Epithelial cell of prostate (primary cell): ENCODE results near the gene ANO6.

Source experiments
- DNase-seq: peaks from one replicate; pipeline ENCODE4 v3.0.0-alpha.2; 2011; ENCODE audit warnings: low read depth, low spot score
- H3K27ac ChIP-seq: fragments of 450-650 bp; 2 replicates; pipeline ENCODE4 v1.5.1; 2017; ENCODE audit warnings: mild to moderate bottlenecking

ANO6 gene

DNA sequence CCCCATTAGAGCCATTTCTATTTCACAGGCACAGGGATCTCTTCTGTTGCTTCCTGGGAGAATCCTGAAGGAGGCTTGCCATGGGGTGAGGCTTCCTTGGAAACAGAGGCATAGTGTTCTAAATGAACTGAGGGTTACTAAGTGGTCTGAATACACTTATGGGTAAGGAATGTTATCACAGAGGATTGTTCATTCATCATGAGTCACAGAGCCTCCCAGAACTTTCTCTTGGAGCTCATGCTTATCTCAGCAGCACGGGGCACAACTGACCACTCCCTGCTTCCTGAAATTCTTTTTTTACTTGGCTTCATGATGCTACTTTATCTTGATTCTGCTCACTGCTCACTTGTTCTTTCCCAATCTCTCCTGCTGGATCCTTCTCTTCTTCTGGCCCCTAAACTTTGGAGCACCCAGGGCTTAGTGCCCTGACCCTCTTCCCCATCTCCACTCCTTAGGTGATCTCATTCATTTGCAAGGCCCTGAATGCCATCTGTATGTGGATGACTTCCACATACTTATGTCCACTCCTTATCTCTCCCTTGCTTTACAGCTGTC is 57.9 kb downstream of the ANO6 start:
- peak; percentile 68 for DNase-seq
- H3K27ac ChIP-seq = peak overlapping the region; percentile 43

DNA sequence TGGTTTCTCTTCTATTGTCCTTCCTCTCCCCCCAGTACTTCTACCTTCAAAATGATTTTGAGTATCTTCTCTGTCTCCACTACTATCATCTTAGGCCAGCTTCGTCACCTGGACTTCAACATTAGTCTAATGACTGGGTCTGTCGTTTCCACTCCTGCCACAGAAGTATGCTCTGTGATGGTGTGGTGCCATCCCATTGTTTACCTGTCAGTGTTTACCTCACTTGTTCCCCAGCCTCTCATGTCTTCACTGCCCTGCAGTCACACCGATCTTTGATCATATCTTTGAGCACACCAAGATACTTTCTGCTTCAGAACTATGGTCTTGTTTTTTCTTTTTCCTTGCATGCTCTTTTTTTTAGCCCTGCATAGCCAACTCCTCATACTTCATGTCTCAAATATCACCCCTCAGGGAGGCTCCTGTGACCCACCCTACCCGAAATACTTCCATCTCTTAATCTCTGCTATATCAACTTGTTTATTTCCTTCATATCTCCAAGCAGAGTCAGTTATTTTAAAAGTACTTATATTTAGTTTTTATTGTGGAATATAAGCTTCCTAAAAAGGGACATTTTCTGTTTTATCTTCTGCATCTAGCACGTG is 60.4 kb downstream of the ANO6 start:
- H3K27ac ChIP-seq = no peak overlapping the region
- DNase-seq = no peak

DNA sequence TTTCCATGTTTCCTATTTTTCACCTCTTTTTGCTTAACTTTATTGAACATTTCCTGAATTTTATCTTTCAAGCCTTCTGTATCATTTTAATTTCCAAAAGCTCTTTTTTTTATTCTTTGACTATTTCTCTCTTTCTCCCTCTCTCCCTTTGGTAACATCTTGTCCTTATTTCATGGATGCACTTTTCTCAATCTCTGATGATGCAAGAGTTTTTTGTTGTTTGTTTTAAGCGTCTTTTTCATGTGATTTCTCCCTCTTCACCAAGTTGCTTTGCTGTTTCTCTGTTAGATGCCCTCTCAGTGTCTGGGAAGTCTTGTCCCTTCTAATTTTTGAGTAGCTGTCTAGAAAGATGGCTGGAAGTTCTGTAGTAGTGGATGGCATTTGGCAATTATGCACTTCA is 62.6 kb downstream of the ANO6 start:
- no peak overlapping the region for H3K27ac ChIP-seq
- no peak for DNase-seq

GRCh38 chr12:45279931-45280830 is 64.3 kb downstream of the ANO6 start:
- DNase-seq = no peak

DNA sequence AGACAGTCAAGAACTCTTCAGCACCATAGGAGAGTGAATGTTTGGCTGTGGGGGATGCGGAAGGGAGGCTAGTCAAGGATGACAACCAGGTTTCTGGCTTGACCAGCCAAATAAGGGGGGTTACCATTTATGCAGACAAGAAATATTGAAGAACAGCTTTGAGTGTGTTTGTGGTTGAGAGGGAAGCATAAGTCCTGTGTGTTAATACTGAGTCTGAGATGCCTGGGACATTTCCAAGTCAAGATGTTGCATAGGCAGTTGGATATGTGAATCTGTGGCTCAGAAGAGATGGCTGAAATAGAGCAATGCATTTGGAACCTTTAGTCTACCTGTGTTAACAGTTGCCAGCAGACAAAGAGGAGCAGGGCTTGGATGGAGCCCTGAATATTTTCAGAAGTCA is 66.1 kb downstream of the ANO6 start:
- no peak overlapping the region for H3K27ac ChIP-seq
- no peak for DNase-seq

More at GRCh38 chr12:45279931-45280830, 64.3 kb downstream of the ANO6 start:
- H3K27ac ChIP-seq = no peak overlapping the region

- no peak for DNase-seq
- H3K27ac ChIP-seq = no peak overlapping the region
Observed at GRCh38 chr12:45282411-45282810, 66.5 kb downstream of the ANO6 start.

DNA sequence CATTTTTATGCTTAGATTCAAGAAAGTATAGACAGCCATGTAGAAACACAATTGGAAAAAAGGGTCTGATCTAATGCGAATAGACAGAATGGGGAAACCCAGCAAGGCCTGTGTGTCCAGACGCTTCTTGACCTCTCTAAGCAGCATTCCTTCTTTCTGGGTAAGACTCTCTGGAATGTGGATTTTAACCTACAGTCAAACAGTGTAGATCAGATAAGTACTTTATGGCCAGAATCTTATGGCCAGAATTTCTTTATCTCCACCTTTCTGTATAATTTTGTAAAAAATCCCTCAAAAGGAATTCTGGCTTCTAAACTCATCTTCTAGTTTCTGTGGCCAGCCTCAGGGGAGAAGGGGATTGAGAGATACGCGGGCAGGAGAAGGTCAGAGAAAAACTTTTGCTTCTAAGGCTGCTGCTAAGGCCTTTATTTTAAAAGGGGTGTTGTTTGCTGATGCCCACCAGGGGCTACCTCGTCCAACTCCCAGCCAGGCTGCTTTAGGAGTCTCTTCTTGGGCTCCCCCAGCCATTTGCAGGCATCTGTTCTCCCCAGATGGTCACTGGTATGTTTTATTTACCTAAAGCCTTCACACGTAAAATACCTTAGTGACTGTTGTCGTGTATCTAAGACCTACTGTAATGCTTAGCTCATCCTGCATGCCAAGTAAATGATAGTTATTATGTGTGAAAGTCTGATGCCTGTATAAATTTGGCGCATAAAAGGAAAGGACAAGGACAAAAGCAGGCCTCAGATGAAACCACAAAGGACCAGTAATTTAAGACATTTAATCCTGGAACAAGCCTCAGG is 68.4 kb downstream of the ANO6 start:
- no peak for DNase-seq

DNA sequence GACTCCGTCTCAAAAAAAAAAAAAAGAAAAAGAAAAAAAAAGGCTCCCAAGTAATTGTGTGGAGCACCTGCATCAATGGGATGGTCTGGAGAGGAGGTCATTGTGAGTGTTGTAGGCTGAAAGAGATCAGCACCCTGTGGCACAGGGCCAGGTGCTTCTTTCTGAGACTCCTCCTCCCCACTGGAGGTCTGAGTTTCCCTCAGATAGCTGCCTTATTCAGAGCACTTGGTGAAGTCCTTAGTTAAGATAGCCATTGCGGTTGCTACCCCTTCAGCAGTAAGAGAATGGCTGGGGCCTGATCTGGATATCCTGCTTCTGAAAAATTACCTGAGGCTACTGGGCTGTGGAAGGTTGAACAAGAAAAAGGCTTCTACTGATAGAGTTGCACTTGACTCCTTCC is 69.8 kb downstream of the ANO6 start:
- H3K27ac ChIP-seq = no peak overlapping the region
- no peak for DNase-seq

More for the DNA sequence above, 68.4 kb downstream of the ANO6 start:
- H3K27ac ChIP-seq = peak overlapping the region; percentile 39

GRCh38 chr12:45286621-45287020 is 70.7 kb downstream of the ANO6 start:
- H3K27ac ChIP-seq = no peak overlapping the region
- no peak for DNase-seq

GRCh38 chr12:45289245-45290215 is 73.6 kb downstream of the ANO6 start:
- no peak overlapping the region for H3K27ac ChIP-seq
- no peak for DNase-seq

GRCh38 chr12:45290216-45290605 is 74.3 kb downstream of the ANO6 start:
- H3K27ac ChIP-seq = no peak overlapping the region
- peak; percentile 68 for DNase-seq

GRCh38 chr12:45291518-45291917 is 75.6 kb downstream of the ANO6 start:
- DNase-seq = no peak
- no peak overlapping the region for H3K27ac ChIP-seq

DNA sequence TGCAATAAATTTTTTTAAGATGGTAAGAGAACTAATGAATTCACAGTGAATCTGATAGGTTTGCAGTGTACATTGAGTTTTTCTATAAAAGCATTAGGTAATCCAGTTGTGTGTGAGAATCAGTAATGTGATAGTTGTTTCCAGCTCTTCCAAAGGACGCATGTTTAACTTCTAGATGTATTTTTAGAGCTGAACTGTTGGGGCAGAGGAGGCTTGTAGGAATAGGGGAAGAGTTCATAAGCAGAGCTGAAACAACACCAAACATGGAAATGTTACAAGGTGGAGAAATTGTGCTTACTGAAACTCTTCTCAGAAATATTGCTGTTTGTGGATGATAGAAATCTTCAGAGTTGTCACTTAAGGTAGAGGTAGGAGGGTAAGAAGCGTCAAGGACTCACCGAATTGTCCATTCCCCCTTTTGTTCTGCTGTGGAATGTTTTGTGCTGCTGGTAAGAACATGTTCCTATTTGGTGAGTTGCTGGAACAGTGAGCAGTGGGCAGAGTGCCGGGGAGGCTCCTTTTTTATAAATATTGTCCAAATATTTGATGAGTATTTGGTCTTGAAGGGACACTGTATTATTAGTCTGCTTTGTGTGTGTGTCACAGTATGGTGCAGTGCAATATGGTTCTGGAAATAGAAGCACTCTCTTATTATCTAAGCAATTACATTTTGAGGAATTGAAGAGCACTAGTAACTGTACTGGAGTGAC is 76.7 kb downstream of the ANO6 start:
- no peak for DNase-seq
- H3K27ac ChIP-seq = no peak overlapping the region

- DNase-seq = no peak
- no peak overlapping the region for H3K27ac ChIP-seq
Observed at GRCh38 chr12:45294906-45295305, 79.0 kb downstream of the ANO6 start.

DNA sequence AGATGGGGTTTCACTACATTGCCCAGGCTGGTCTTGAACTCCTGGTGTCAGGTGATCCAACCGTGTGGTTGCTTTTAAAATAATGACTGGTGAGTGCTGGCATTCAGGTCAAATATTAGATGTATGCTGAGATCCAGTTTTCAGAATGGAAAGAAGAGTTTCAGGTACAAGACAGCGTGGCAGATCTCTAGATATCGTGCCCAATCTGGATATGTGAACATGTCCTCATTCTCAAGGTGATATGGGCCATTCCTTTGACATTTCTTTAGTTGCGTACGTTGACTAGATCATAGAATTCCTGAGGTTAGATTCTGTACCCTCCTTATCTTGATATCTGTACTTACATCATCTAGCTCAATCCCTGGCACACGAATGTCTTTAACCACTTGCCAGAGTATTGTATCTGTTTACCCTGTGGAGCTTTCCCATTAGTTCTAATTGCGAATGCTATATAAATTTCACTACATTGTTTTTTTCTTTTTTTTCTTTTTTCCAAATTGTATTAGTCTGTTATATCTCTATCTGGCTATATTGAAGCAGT is 80.2 kb downstream of the ANO6 start:
- no peak for DNase-seq
- H3K27ac ChIP-seq = no peak overlapping the region

DNA sequence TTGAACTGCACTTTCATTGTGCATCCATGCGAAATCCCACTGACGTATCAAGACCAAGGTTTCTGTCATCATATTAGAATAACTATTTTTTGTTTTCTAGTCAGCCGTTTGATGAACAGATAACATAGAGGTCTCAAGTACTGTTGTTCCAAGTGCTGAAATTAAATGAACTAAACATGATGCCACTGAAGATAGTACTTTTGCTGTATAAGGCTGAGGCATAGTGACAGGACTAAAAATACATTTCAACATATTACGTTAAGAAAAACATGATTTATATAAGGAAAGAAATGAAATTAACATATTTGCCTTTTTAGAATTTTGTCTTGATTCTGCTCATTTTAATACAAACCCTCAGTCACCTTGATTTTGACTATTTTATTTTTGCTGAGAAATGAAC is 82.2 kb downstream of the ANO6 start:
- no peak for DNase-seq
- H3K27ac ChIP-seq = no peak overlapping the region

DNA sequence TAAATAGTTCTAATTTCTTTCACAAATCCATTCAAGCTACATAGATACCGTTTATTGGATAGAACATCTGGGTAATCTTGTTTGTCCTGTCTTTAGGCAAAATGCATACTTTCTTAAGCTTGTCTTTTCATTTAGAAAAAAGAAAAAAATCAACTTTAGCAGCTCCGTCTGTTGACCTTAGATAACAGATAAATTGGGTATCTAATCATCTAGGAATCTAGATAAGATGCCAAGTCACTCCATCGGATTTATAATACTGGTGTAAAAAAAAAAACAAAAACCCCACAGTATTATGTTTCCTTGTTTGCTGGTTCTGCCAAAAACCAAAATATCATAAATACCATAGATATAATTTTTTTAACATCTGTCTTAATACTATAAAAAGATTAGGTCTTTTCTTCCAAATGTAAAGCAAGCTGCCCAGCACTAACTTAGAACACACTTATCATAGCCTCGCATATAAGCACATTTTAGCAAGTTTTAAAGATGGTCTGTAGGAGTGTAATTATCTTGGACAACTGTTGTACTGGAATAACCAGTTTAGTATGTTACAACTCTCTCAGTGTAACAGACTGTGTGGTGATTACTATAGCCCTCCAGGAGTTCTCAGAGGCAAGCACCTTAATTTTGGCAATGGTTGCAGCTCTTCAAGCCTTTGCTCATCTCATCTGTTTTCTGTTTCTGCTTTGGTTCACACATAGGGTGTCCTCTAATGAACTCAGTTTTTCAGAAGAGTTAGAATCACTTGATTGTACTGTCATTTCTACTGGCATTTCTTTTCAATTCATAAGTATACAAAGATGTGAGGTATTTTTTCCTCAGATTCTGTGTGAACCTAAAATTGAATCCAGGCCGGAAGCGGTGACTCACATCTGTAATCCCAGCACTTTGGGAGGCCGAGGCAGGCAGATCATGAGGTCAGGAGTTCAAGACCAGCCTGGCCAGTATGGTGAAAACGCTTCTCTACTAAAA is 83.1 kb downstream of the ANO6 start:
- DNase-seq = peak; percentile 39
- H3K27ac ChIP-seq = peak overlapping the region; percentile 45
